HEK293 (cell line): ENCODE measurements around the gene CEPT1.

Experiments
- CTCF ChIA-PET: fragments of 350-600 bp; formaldehyde crosslinking; extraction: SDS; loops from one replicate; lab custom pipeline; 2021; ENCODE audit warnings: antibody characterized with exemption; lab: Yijun Ruan, JAX
- POLR2A ChIA-PET: fragments of 300-600 bp; formaldehyde crosslinking; extraction: SDS; loops from one replicate; lab custom pipeline; 2020; ENCODE audit warnings: antibody characterized with exemption, inconsistent platforms; lab: Yijun Ruan, JAX
- H3K27ac ChIP-seq: fragments of 200-500 bp; sonication (Bioruptor generic); 2 replicates; pipeline ENCODE4 v1.5.1; 2014; ENCODE audit warnings: low read depth, low read length, control low read depth, inconsistent platforms; ENCODE audit errors: extremely low read depth
- H3K36me3 ChIP-seq, 2 experiments: fragments of 200-500 bp in 1 of 2; sonication (Bioruptor generic) in 1 of 2; 1 replicate in 1 of 2; 2 replicates in 1 of 2; pipeline ENCODE4 v1.5.1; 2014 to 2017; ENCODE audit warnings: inconsistent platforms in 2 of 2, low read length in 2 of 2; ENCODE audit not compliant: control insufficient read depth in 2 of 2, insufficient read depth in 1 of 2
- H3K4me1 ChIP-seq: fragments of 200-500 bp; sonication (Bioruptor generic); 2 replicates; pipeline ENCODE4 v1.5.1; 2014; ENCODE audit warnings: mild to moderate bottlenecking, low read length, inconsistent platforms; ENCODE audit not compliant: control insufficient read depth, insufficient read depth
- H3K4me3 ChIP-seq: 2 replicates; pipeline ENCODE4 v1.5.1; 2011; ENCODE audit warnings: low read depth, mild to moderate bottlenecking, control low read depth, low read length, moderate library complexity
- H3K9me3 ChIP-seq: fragments of 200-500 bp; sonication (Bioruptor generic); 2 replicates; pipeline ENCODE4 v1.5.1; 2014; ENCODE audit warnings: low read depth, low read length, inconsistent platforms; ENCODE audit not compliant: control insufficient read depth, insufficient read depth
- BCL11A ChIP-seq: fragments of 450-650 bp; formaldehyde crosslinking; IDR thresholded peaks from 2 replicates; pipeline ENCODE4 v1.5.1; 2016; ENCODE audit warnings: low read depth, missing biosample characterization, missing genetic modification characterization
- GLIS1 ChIP-seq: fragments of 450-650 bp; formaldehyde crosslinking; IDR thresholded peaks from 2 replicates; pipeline ENCODE4 v1.5.1; 2016; ENCODE audit warnings: missing biosample characterization, missing genetic modification characterization
- KLF16 ChIP-seq: fragments of 450-650 bp; formaldehyde crosslinking; IDR thresholded peaks from 2 replicates; pipeline ENCODE4 v1.5.1; 2017; ENCODE audit warnings: missing biosample characterization, missing genetic modification characterization
- SP2 ChIP-seq: fragments of 450-650 bp; formaldehyde crosslinking; IDR thresholded peaks from 2 replicates; pipeline ENCODE4 v1.5.1; 2016; ENCODE audit warnings: missing biosample characterization, missing genetic modification characterization
- TRIM28 ChIP-seq: IDR thresholded peaks from 2 replicates; pipeline ENCODE4 v1.6.1; 2011; ENCODE audit warnings: low read length, control low read depth, borderline replicate concordance
- ZBTB20 ChIP-seq: fragments of 450-650 bp; formaldehyde crosslinking; IDR thresholded peaks from 2 replicates; pipeline ENCODE4 v1.5.1; 2016; ENCODE audit warnings: missing biosample characterization, missing genetic modification characterization
- ZBTB48 ChIP-seq: fragments of 450-650 bp; formaldehyde crosslinking; IDR thresholded peaks from 2 replicates; pipeline ENCODE4 v1.5.1; 2016; ENCODE audit warnings: missing biosample characterization, missing genetic modification characterization
- ZNF2 ChIP-seq: fragments of 450-650 bp; formaldehyde crosslinking; IDR thresholded peaks from 2 replicates; pipeline ENCODE4 v1.5.1; 2016; ENCODE audit warnings: missing biosample characterization, missing genetic modification characterization
- ZNF214 ChIP-seq: fragments of 450-650 bp; formaldehyde crosslinking; IDR thresholded peaks from 2 replicates; pipeline ENCODE4 v1.5.1; 2017; ENCODE audit warnings: missing biosample characterization, mild to moderate bottlenecking, missing genetic modification characterization, borderline replicate concordance
- ZNF248 ChIP-seq: fragments of 450-650 bp; formaldehyde crosslinking; IDR thresholded peaks from 2 replicates; pipeline ENCODE4 v1.5.1; 2017; ENCODE audit warnings: missing biosample characterization, missing genetic modification characterization
- ZNF302 ChIP-seq: fragments of 450-650 bp; formaldehyde crosslinking; IDR thresholded peaks from 2 replicates; pipeline ENCODE4 v1.5.1; 2016; ENCODE audit warnings: missing biosample characterization, missing genetic modification characterization, low read depth
- ZNF341 ChIP-seq: fragments of 450-650 bp; formaldehyde crosslinking; IDR thresholded peaks from 2 replicates; pipeline ENCODE4; 2016; ENCODE audit warnings: low read depth, missing biosample characterization, missing genetic modification characterization
- ZNF423 ChIP-seq: fragments of 450-650 bp; formaldehyde crosslinking; IDR thresholded peaks from 2 replicates; pipeline ENCODE4 v1.5.1; 2016; ENCODE audit warnings: missing biosample characterization, missing genetic modification characterization
- ZNF544 ChIP-seq: fragments of 450-650 bp; formaldehyde crosslinking; IDR thresholded peaks from 2 replicates; pipeline ENCODE4 v1.5.0; 2017; ENCODE audit warnings: missing biosample characterization, missing genetic modification characterization
- ZNF596 ChIP-seq: fragments of 450-650 bp; IDR thresholded peaks from 2 replicates; pipeline ENCODE4 v1.5.0; 2018; ENCODE audit warnings: missing biosample characterization, mild to moderate bottlenecking, missing genetic modification characterization, moderate library complexity
- ZNF600 ChIP-seq: fragments of 450-650 bp; formaldehyde crosslinking; IDR thresholded peaks from 2 replicates; pipeline ENCODE4 v1.5.1; 2016; ENCODE audit warnings: missing biosample characterization, missing genetic modification characterization
- ZNF626 ChIP-seq: fragments of 450-650 bp; sonication (Bioruptor Pico); formaldehyde crosslinking; IDR thresholded peaks from 2 replicates; pipeline ENCODE4 v1.5.1; 2018; ENCODE audit warnings: missing biosample characterization, missing genetic modification characterization, inconsistent platforms
- ZNF768 ChIP-seq: fragments of 450-650 bp; formaldehyde crosslinking; IDR thresholded peaks from 2 replicates; pipeline ENCODE4 v1.5.1; 2018; ENCODE audit warnings: missing biosample characterization, mild to moderate bottlenecking, missing genetic modification characterization
- ZNF791 ChIP-seq: fragments of 450-650 bp; formaldehyde crosslinking; IDR thresholded peaks from 2 replicates; pipeline ENCODE4 v1.5.1; 2016; ENCODE audit warnings: missing biosample characterization, missing genetic modification characterization
- TF ChIP-seq, protein P1 (sequence below): fragments of 450-650 bp; formaldehyde crosslinking; IDR thresholded peaks from 2 replicates; pipeline ENCODE4 v1.5.1; 2016; ENCODE audit warnings: missing biosample characterization, missing genetic modification characterization
- TF ChIP-seq, protein P2 (sequence below): fragments of 450-650 bp; formaldehyde crosslinking; IDR thresholded peaks from 2 replicates; pipeline ENCODE4 v1.5.1; 2016; ENCODE audit warnings: missing biosample characterization, missing genetic modification characterization
- TF ChIP-seq, protein P3 (sequence below): fragments of 450-650 bp; formaldehyde crosslinking; IDR thresholded peaks from 2 replicates; pipeline ENCODE4 v1.5.1; 2016; ENCODE audit warnings: missing biosample characterization, missing genetic modification characterization
- TF ChIP-seq, protein P4 (sequence below): fragments of 450-650 bp; formaldehyde crosslinking; conservative IDR thresholded peaks from 2 replicates; pipeline ENCODE4 v1.5.1; 2016; ENCODE audit warnings: low read depth, missing biosample characterization, missing genetic modification characterization
- TF ChIP-seq, protein P5 (sequence below): fragments of 450-650 bp; formaldehyde crosslinking; IDR thresholded peaks from 2 replicates; pipeline ENCODE4 v1.5.1; 2017; ENCODE audit warnings: missing biosample characterization, mild to moderate bottlenecking, missing genetic modification characterization, moderate library complexity

CEPT1 gene

DNA sequence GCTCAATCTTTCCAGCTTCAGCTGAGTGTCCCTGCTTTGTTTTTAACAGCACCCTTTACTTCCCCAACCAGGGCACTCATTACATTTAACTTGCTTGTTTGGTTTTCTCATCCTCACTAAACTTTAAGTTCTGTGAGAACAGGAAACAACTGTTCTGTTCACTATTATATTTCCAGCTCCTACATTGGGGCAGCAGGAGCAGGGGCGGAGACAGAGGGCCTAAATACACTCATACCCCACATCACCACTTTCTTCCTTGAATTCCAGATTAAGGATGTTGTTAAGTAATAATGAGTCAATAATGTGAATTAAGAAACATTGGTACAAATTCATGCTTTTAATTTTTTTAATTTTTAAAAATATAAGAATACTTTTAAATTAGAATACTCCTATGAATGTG, 6.2 kb upstream of the CEPT1 start (continued):
- TF ChIP-seq ZNF791 (tag by site-specific recombination) = no peak
- TF ChIP-seq ZNF214 (tag by site-specific recombination) = no peak
- no peak for TF ChIP-seq ZNF302 (tag by site-specific recombination)
- no peak for TF ChIP-seq BCL11A (tag by site-specific recombination)

DNA sequence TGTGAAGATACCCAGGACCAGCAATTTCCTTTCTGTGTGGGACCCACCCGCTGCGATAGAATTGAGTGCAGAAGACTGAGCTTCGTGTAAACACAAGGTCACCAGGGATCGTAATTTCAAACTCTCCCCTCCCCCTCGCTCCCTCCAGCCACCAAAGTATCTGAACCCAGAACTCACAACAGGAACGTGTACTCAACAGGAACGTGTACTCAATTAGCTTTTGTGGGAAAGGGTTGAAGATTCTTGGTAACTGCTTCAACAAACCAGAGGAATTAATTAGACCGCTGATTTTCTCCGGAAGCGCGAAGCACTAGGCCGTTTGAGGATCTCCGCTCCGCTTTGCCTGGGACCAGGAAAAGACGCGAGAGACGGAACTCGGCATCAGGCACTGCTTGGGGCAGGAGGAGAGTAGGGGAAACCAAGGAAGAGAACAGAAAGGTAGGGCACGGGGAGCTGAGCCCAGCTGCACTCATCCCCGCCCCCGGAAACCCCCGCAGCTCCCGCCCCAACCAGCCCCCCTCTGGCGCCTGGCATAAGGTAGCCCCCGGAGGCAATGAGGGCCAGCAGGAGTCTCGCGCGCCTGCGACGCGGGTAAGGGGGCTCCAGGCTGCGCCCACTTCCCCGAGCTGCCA, 583 bp upstream of the CEPT1 start:
- peaks cover 4 to 30% of the 10 kb centered on the region in 2 experiments; a peak in 2 of 3 replicates for H3K36me3 ChIP-seq
- POLR2A ChIA-PET = interaction anchor here (0.5 to 1.6 kb wide), 4 partner anchors 21 to 480 kb away, joined by 3 to 6 read pairs (median 3); no protein-coding TSS in a partner anchor
- H3K4me1 ChIP-seq = peaks cover 13% of the 10 kb centered on the region; the same call in 1 of the 2 replicates
- peak overlapping the region; percentile 92 for H3K27ac ChIP-seq
- H3K4me3 ChIP-seq = peak overlapping the region; percentile 98
- CTCF ChIA-PET = interaction anchor here (0.6 to 1.4 kb wide), 5 partner anchors 21 to 1524 kb away, joined by 3 to 5 read pairs (median 3); no protein-coding TSS in a partner anchor
- H3K9me3 ChIP-seq = no peaks in the 10 kb centered on the region
- TF ChIP-seq ZNF544 (no peak), KLF16 (tag by site-specific recombination) (0 out of 2 replicates have a peak, but pooled peaks have one; percentile 70), ZBTB48 (peak; percentile 89), ZNF626 (tag by site-specific recombination) (no peak), GLIS1 (tag by site-specific recombination) (peak; percentile 53), ZNF341 (0 out of 2 replicates have a peak, but pooled peaks have one; percentile 25), SP2 (tag by site-specific recombination) (peak; percentile 36), ZNF2 (tag by site-specific recombination) (peak; percentile 64), ZNF600 (tag by site-specific recombination) (peak; percentile 46; the same call in 1 of the 2 replicates), ZNF248 (tag by site-specific recombination) (no peak), ZNF768 (tag by site-specific recombination) (0 out of 2 replicates have a peak, but pooled peaks have one; percentile 11), ZBTB20 (peak; percentile 55; the same call in 1 of the 2 replicates), TRIM28 (peak; percentile 61), ZNF596 (tag by site-specific recombination) (0 out of 2 replicates have a peak, but pooled peaks have one; percentile 30), ZNF423 (tag by site-specific recombination) (peak; percentile 28; the same call in 1 of the 2 replicates)
- TF ChIP-seq, protein P1, sequence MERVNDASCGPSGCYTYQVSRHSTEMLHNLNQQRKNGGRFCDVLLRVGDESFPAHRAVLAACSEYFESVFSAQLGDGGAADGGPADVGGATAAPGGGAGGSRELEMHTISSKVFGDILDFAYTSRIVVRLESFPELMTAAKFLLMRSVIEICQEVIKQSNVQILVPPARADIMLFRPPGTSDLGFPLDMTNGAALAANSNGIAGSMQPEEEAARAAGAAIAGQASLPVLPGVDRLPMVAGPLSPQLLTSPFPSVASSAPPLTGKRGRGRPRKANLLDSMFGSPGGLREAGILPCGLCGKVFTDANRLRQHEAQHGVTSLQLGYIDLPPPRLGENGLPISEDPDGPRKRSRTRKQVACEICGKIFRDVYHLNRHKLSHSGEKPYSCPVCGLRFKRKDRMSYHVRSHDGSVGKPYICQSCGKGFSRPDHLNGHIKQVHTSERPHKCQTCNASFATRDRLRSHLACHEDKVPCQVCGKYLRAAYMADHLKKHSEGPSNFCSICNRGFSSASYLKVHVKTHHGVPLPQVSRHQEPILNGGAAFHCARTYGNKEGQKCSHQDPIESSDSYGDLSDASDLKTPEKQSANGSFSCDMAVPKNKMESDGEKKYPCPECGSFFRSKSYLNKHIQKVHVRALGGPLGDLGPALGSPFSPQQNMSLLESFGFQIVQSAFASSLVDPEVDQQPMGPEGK (tag by site-specific recombination) = peak; percentile 24; the same call in 1 of the 2 replicates
- TF ChIP-seq, protein P2, sequence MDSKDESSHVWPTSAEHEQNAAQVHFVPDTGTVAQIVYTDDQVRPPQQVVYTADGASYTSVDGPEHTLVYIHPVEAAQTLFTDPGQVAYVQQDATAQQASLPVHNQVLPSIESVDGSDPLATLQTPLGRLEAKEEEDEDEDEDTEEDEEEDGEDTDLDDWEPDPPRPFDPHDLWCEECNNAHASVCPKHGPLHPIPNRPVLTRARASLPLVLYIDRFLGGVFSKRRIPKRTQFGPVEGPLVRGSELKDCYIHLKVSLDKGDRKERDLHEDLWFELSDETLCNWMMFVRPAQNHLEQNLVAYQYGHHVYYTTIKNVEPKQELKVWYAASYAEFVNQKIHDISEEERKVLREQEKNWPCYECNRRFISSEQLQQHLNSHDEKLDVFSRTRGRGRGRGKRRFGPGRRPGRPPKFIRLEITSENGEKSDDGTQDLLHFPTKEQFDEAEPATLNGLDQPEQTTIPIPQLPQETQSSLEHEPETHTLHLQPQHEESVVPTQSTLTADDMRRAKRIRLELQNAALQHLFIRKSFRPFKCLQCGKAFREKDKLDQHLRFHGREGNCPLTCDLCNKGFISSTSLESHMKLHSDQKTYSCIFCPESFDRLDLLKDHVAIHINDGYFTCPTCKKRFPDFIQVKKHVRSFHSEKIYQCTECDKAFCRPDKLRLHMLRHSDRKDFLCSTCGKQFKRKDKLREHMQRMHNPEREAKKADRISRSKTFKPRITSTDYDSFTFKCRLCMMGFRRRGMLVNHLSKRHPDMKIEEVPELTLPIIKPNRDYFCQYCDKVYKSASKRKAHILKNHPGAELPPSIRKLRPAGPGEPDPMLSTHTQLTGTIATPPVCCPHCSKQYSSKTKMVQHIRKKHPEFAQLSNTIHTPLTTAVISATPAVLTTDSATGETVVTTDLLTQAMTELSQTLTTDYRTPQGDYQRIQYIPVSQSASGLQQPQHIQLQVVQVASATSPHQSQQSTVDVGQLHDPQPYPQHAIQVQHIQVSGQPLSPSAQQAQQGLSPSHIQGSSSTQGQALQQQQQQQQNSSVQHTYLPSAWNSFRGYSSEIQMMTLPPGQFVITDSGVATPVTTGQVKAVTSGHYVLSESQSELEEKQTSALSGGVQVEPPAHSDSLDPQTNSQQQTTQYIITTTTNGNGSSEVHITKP (tag by site-specific recombination) = peak; percentile 81
- TF ChIP-seq, protein P3, sequence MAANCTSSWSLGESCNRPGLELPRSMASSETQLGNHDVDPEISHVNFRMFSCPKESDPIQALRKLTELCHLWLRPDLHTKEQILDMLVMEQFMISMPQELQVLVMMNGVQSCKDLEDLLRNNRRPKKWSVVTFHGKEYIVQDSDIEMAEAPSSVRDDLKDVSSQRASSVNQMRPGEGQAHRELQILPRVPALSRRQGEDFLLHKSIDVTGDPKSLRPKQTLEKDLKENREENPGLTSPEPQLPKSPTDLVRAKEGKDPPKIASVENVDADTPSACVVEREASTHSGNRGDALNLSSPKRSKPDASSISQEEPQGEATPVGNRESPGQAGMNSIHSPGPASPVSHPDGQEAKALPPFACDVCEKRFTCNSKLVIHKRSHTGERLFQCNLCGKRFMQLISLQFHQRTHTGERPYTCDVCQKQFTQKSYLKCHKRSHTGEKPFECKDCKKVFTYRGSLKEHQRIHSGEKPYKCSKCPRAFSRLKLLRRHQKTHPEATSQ (tag by site-specific recombination) = no peak
- TF ChIP-seq, protein P4, sequence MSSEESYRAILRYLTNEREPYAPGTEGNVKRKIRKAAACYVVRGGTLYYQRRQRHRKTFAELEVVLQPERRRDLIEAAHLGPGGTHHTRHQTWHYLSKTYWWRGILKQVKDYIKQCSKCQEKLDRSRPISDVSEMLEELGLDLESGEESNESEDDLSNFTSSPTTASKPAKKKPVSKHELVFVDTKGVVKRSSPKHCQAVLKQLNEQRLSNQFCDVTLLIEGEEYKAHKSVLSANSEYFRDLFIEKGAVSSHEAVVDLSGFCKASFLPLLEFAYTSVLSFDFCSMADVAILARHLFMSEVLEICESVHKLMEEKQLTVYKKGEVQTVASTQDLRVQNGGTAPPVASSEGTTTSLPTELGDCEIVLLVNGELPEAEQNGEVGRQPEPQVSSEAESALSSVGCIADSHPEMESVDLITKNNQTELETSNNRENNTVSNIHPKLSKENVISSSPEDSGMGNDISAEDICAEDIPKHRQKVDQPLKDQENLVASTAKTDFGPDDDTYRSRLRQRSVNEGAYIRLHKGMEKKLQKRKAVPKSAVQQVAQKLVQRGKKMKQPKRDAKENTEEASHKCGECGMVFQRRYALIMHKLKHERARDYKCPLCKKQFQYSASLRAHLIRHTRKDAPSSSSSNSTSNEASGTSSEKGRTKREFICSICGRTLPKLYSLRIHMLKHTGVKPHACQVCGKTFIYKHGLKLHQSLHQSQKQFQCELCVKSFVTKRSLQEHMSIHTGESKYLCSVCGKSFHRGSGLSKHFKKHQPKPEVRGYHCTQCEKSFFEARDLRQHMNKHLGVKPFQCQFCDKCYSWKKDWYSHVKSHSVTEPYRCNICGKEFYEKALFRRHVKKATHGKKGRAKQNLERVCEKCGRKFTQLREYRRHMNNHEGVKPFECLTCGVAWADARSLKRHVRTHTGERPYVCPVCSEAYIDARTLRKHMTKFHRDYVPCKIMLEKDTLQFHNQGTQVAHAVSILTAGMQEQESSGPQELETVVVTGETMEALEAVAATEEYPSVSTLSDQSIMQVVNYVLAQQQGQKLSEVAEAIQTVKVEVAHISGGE (tag by site-specific recombination) = peak; percentile 87
- TF ChIP-seq, protein P5, sequence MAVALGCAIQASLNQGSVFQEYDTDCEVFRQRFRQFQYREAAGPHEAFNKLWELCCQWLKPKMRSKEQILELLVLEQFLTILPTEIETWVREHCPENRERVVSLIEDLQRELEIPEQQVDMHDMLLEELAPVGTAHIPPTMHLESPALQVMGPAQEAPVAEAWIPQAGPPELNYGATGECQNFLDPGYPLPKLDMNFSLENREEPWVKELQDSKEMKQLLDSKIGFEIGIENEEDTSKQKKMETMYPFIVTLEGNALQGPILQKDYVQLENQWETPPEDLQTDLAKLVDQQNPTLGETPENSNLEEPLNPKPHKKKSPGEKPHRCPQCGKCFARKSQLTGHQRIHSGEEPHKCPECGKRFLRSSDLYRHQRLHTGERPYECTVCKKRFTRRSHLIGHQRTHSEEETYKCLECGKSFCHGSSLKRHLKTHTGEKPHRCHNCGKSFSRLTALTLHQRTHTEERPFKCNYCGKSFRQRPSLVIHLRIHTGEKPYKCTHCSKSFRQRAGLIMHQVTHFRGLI = no peak
